ENCODE results near the gene CMBL. TPM values are rescaled to one million over a fixed set of nuclear protein-coding genes. Genes with fewer than 3 reads are reported as not detected.

Gene CMBL
- total RNA-seq, 2 experiments from 2014 or later, result 0.13 TPM; not detected in 1

DNA sequence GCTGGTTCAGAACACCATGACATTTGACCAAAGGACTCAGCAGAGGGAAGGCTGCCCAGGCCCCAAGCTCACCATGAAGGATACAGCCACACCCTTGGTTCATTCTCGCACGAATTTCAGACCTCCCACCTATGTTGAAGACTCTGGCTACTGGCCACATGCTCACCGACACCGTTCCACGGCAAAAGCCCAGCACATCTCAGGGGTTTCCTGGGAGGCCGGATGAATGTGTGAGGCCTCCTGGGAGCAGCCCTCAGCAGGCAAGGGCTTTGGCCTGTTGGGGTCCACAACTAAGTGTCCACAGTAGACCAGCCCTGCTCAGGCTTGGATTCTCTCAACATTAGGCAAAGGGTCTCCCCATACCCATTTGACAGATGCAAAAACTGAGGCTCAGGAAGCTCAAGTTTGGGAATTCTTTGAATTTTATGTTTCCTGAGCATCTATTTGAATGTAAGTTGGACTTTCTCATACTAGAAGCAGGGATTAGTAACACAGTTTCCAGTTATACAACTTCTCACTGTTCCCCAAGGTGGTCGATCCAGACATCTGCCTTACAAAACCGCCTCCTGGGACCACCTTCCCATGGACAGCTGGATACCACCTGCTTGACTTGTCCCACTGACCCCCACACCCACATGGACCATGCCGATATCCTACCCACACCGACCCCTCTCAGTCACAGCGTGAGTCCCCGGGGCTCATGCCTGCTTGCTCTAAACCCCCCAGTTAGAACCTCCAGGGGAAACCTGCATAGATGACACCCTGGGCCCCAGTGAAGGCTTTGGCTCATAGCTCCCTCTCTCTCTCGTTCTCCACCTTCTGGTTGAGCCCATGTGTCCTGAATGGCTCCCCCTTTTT lies 29.7 kb downstream of the CMBL start:
- H3K79me2 ChIP-seq (ENCODE audit: insufficient read depth, low read depth, low read length), result no peaks in the 10 kb centered on the region
- DNase-seq (ENCODE audit: low spot score), result no peak
- H2AFZ ChIP-seq (ENCODE audit: low read length), result no peak overlapping the region
- H3K27ac ChIP-seq (ENCODE audit: low read depth, low read length, poor library complexity, severe bottlenecking), result no peak overlapping the region
- no peaks in the 10 kb centered on the region for H3K9me3 ChIP-seq (ENCODE audit: low read length)
- POLR2A ChIA-PET, result interaction anchor here (0.7 to 1.8 kb wide), 2 partner anchors 90 to 819 kb away, joined by 3 to 8 read pairs; no protein-coding TSS in a partner anchor
- H3K4me1 ChIP-seq (ENCODE audit: insufficient read depth, low read length, poor library complexity, severe bottlenecking), result no peaks in the 10 kb centered on the region
- H3K9me2 ChIP-seq (ENCODE audit: insufficient read depth, low read length), result no peaks in the 10 kb centered on the region
- intact Hi-C loops (cut with micrococcal nuclease; ENCODE audit: unreplicated experiment), result no loop called here
- no peaks in the 10 kb centered on the region for H4K20me1 ChIP-seq (ENCODE audit: insufficient read depth, low read length)
- TF ChIP-seq EZH2phosphoT487 (IDR thresholded peaks at IDR 0.05; ENCODE audit: borderline replicate concordance, low read depth, low read length) (no peak), CTCF (conservative IDR thresholded peaks at IDR 0.05; ENCODE audit: low read length) (no peak)
- no peak overlapping the region for H3K4me3 ChIP-seq (ENCODE audit: low read depth, low read length, poor library complexity, severe bottlenecking)
- H3K36me3 ChIP-seq (ENCODE audit: insufficient read depth, low read length), result no peaks in the 10 kb centered on the region
- CTCF ChIA-PET (ENCODE audit: unreplicated experiment), result no interaction called here
- no peak overlapping the region for H3K4me2 ChIP-seq (ENCODE audit: low read length)
- no TSS peak for BruUV-seq (replicated peaks)

DNA sequence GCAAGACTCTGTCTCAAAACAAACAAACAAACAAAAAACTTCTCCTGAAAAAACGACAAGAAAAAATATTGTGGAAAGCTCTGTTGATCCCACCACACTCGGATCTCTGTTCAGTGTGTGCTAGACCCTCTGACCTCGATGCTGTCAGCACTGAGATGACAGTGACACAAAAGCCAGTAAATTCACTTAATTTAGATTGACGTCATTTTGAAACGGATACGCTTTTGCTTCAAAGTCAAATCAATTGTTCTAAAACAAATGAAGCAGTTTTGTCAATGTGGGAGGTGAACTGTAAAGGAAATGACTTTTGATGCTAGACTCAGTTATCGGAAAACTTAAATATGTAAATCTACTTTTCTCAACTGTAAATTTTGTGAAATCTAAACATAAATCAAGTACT lies 31.0 kb downstream of the CMBL start:
- no peak overlapping the region for H3K27ac ChIP-seq (ENCODE audit: low read depth, low read length, poor library complexity, severe bottlenecking)
- H4K20me1 ChIP-seq (ENCODE audit: insufficient read depth, low read length), result no peaks in the 10 kb centered on the region
- intact Hi-C loops (cut with micrococcal nuclease; ENCODE audit: unreplicated experiment), result no loop called here
- H3K9me2 ChIP-seq (ENCODE audit: insufficient read depth, low read length), result no peaks in the 10 kb centered on the region
- no peak overlapping the region for H2AFZ ChIP-seq (ENCODE audit: low read length)
- ChIA-PET CTCF (ENCODE audit: unreplicated experiment) (no interaction called here), POLR2A (interaction anchor here (0.6 kb wide), 1 partner anchor 78 kb away, joined by 4 read pairs; no protein-coding TSS in a partner anchor)
- no peak overlapping the region for H3K4me2 ChIP-seq (ENCODE audit: low read length)
- DNase-seq (ENCODE audit: low spot score), result no peak
- TF ChIP-seq EZH2phosphoT487 (IDR thresholded peaks at IDR 0.05; ENCODE audit: borderline replicate concordance, low read depth, low read length) (no peak), CTCF (conservative IDR thresholded peaks at IDR 0.05; ENCODE audit: low read length) (no peak)
- no TSS peak for BruUV-seq (replicated peaks)
- no peaks in the 10 kb centered on the region for H3K9me3 ChIP-seq (ENCODE audit: low read length)
- H3K79me2 ChIP-seq (ENCODE audit: insufficient read depth, low read depth, low read length), result no peaks in the 10 kb centered on the region
- no peak overlapping the region for H3K4me3 ChIP-seq (ENCODE audit: low read depth, low read length, poor library complexity, severe bottlenecking)
- H3K4me1 ChIP-seq (ENCODE audit: insufficient read depth, low read length, poor library complexity, severe bottlenecking), result no peaks in the 10 kb centered on the region
- no peaks in the 10 kb centered on the region for H3K36me3 ChIP-seq (ENCODE audit: insufficient read depth, low read length)

DNA sequence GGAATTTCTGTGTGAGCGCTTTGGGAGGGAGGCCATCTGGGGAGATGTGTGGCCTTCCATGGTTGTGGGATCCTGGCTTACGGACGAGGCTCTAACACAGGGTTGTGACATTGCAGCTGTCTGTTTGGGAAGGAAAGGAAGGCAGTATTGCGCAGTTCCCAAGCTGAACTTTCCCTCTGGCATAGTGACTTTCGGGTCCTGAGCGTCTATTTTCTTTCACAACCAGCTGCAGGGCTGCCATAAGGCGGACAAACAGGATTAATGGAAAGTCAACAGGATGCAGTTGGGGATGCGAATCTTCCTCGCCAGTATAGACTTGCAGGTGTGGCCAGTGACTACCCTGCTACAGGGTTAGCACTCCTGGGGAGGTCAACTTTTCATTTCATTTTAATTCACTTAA lies 31.7 kb downstream of the CMBL start:
- BruUV-seq (replicated peaks), result no TSS peak
- H3K4me1 ChIP-seq (ENCODE audit: insufficient read depth, low read length, poor library complexity, severe bottlenecking), result no peaks in the 10 kb centered on the region
- no peak overlapping the region for H2AFZ ChIP-seq (ENCODE audit: low read length)
- intact Hi-C loops (cut with micrococcal nuclease; ENCODE audit: unreplicated experiment), result no loop called here
- H4K20me1 ChIP-seq (ENCODE audit: insufficient read depth, low read length), result no peaks in the 10 kb centered on the region
- TF ChIP-seq EZH2phosphoT487 (IDR thresholded peaks at IDR 0.05; ENCODE audit: borderline replicate concordance, low read depth, low read length), result no peak
- TF ChIP-seq CTCF (conservative IDR thresholded peaks at IDR 0.05; ENCODE audit: low read length), result no peak
- ChIA-PET POLR2A (no interaction called here), CTCF (ENCODE audit: unreplicated experiment) (no interaction called here)
- no peak overlapping the region for H3K4me2 ChIP-seq (ENCODE audit: low read length)
- no peak for DNase-seq (ENCODE audit: low spot score)
- H3K36me3 ChIP-seq (ENCODE audit: insufficient read depth, low read length), result no peaks in the 10 kb centered on the region
- H3K4me3 ChIP-seq (ENCODE audit: low read depth, low read length, poor library complexity, severe bottlenecking), result no peak overlapping the region
- H3K9me2 ChIP-seq (ENCODE audit: insufficient read depth, low read length), result no peaks in the 10 kb centered on the region
- H3K79me2 ChIP-seq (ENCODE audit: insufficient read depth, low read depth, low read length), result no peaks in the 10 kb centered on the region
- no peak overlapping the region for H3K27ac ChIP-seq (ENCODE audit: low read depth, low read length, poor library complexity, severe bottlenecking)
- H3K9me3 ChIP-seq (ENCODE audit: low read length), result no peaks in the 10 kb centered on the region
